HG03571 (cell line): Measurements from ENCODE around the gene RNASE2.
"Not testable (repeated sequence)": the region's sequence is repeated elsewhere in the genome, so short reads cannot be mapped to it uniquely, and the experiment has no call there.

Source experiments
- ATAC-seq: cut with Tn5 transposase; IDR thresholded peaks from one replicate; pipeline ENCODE4 v1.9.1; 2021; ENCODE audit not compliant: unreplicated experiment

The RNASE2 gene

DNA sequence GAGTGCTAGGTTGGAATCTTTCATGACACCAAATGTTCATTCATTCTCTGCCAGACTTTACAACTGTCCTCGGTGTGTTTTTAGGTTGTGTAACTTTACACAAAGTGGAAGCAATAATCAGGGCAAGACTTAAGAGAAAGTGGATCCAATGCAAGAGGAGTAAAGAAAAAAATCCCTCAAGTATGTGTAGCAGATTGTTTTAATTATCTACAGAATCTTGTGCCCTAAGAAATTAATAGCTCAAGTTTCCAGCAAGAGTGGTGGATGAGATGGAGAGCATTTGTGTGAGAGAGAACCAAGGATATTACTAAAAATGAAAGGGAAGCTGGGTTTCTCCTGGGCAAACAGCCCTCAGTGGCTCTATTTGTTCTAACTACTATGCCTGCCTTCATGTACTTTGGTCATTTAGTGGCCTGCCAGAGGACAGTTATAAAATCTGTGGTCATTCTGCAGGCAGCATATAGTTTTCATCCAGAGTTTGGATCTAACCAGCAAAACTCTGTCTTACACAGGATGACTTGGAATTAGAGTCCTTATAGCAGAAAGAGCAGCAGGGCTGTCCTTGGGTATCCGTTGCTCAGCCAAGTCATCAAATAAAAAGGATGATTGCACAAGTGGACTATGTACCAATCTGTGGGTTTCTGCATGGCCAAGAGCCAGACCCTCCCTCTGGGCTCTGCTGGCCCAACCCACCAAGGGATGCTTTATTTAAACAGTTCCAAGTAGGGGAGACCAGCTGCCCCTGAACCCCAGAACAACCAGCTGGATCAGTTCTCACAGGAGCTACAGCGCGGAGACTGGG lies at the start of gene RNASE2:
TSS of gene RNASE2 (plus strand) at position 752 of the 802 bp plus-strand sequence. CDS start 285 bp downstream, outside the sequence.
- not testable (repeated sequence) for ATAC-seq

DNA sequence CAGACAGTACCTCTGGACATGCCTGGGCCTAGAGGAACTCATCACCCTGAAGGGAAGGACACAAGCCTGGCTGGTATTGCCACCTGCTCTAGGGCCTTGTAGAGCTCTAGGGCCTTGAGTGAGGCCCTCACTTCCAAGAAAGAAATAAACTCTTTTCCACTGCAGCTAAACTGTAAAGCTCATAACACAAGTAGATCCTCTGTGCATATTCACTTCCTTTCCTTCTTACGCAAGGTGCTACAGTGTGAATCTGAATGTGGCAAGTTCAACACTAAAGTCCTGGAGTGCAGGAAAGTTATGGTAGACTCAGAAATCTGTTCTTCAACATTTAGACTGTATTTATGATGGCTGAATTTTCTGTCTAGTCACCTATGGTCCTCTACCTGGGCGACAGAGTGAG lies 49.6 kb upstream of the RNASE2 start:
- no peak for ATAC-seq

DNA sequence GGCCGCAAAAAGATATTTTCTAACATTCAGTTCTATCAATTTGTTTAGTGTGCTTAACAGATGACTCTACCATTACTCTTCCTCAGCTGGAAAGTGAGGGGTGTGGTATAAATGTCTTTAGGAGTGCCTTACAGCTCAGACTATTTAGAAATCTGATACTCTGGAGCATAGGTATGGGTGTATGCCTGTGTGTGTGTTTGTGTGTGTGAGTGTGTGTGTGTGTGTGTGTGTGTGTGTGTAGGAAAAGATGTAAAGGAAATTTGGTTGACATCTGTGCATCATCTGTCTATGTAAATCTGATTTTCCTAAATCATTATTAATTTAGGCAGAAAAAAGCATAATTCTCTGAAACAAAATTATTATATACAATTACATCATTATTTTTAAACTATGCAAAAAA lies 48.1 kb upstream of the RNASE2 start:
- ATAC-seq: no peak

DNA sequence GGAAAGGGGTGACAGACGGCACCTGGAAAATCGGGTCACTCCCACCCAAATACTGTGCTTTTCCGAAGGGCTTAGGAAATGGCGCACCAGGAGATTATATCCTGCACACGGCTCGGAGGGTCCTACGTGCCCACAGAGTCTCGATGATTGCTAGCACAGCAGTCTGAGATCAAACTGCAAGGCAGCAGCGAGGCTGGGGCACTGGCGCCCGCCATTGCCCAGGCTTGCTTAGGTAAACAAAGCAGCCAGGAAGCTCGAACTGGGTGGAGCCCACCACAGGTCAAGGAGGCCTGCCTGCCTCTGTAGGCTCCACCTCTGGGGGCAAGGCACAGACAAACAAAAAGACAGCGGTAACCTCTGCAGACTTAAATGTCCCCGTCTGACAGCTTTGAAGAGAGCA lies 44.5 kb upstream of the RNASE2 start:
- not testable (repeated sequence) for ATAC-seq

DNA sequence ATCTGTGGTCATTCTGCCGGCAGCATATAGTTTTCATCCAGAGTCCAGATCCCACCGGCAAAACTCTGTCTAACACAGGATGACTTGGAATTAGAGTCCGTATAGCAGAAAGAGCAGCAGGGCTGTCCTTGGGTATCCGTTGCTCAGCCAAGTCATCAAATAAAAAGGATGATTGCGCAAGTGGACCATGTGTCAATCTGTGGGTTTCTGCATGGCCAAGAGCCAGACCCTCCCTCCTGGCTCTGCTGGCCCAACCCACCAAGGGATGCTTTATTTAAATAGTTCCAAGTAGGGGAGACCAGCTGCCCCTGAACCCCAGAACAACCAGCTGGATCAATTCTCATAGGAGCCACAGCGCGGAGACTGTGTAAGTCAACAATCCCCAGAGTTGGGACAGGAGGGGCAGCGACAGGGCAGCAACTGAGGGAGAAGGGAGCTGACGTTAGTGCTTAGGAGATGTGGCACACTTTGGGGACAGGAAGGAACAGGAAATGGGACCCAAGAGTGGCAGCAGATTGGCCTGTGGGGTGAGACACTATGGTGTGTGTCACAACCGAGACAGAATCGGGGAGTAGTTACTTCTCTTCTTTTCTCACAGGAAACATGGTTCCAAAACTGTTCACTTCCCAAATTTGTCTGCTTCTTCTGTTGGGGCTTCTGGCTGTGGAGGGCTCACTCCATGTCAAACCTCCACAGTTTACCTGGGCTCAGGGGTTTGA lies 36.1 kb upstream of the RNASE2 start:
- ATAC-seq: not testable (repeated sequence)

DNA sequence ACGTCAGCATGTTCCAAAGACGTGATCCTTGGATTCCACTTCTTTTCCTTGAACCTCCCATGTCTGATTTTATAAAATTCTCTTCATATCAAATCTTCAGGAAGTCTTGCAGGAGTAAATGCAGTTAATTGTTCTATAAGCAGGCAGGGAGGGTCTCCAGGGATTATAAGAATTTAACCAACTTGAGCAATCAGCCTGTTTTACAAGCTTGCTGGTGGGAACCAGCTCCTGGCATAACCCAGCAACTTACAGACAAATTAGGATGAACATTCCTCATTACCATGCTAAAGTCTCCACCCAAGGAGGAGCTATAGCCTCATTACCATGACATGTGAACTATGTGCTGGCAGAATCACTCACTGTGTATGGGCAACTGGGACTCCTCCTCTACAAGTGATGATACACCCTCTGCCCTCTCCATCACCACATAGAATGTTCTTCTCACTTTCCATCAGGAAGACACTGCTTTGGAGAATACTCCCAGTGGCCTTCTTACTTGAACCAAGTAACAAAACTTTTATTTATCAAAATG lies 31.5 kb upstream of the RNASE2 start:
- not testable (repeated sequence) for ATAC-seq

DNA sequence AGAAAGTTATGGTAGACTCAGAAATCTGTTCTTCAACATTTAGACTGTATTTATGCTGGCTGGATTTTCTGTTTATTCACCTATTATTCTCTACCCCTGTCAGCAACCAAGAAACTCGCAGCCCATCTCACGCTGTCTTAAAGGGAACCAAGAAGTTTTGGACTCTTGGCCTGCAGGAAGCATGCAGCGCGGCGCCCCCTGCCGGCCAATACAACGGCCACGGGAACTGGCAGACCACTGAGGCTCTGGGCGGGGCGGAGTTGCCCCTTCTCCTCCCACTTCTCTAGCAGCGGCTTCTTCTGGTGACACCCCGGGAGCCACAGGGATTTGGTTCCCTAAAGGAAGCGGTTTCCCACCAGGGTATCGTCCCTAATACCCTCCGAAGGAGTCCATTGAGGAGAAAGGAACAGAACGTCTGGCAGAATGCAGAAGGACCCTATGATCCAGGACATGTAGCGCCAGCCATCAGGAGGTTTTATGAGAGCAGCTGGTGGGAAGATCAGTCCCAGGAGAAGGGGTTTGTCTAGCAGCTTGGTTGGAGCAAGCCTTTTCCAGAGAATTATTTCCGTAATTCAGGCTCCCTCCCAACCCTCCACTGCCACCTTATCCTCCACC lies 21.0 kb upstream of the RNASE2 start:
- no peak for ATAC-seq

DNA sequence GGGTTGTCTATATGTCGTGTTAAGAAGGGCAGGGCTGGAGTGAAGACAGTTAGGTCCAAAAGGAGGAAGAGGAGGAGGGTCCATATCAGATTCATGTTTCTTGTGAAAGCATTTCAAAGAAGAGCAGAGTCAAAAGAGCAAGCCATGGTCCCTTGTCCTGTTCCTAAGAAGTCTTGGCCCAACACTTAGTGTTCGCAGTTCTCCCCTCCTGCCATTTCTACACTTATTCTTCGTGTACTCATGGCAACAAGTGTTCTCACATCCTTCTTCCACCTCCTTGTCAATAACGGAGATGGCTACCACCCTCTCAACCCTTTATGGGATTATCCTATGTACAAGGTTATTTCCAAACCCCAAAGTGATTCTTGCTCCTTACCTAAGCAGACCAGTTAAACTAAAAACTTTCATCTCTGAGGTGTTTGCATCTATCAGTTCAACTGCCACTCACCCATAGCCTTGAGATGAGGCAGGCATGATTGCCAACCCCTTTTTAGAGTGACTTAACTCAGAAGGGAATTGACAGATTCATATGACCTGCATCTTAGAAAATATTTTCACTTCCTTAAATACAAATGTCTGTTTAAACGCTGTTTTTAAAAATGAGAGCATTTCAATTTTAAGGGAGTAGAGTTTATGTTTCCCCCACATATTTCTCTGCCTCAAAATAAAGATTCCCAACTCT lies 19.8 kb upstream of the RNASE2 start:
- no peak for ATAC-seq

DNA sequence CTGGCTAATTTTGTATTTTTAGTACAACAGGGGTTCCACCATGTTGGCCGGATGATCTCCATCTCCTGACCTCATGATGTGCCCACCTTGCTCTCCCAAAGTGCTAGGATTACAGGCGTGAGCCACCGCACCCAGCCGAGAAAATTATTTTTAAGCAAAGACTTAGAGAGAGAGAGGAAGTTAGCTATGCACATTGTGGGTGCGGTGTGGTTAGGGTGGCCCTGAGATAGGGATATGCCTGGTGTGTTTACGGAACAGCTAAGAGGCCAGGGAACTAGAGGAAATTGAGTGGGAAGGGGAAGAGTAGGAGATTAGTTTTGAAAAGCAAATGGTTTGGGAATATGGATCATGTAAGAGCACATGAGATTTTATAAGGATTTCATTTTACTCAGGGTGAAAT lies 10.1 kb upstream of the RNASE2 start:
- not testable (repeated sequence) for ATAC-seq

DNA sequence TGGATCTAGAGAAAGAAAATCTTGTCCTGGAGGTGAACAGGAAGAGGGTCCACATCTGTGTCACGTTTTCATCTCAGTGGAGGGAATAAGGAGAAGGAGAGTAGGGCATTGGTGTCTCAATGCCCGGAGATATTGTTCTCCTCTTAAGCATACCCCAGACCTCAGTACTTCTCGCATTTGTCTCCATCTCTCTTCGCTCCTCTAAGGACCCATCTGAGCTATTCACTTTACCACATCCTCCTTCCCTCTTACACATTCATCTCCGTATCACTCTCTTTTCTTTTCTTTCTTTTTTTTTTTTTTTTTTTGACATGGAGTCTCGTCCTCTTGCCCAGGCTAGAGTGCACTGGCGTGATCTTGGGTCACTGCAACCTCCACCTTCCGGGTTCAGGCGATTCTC lies 8.6 kb upstream of the RNASE2 start:
- ATAC-seq: not testable (repeated sequence)

DNA sequence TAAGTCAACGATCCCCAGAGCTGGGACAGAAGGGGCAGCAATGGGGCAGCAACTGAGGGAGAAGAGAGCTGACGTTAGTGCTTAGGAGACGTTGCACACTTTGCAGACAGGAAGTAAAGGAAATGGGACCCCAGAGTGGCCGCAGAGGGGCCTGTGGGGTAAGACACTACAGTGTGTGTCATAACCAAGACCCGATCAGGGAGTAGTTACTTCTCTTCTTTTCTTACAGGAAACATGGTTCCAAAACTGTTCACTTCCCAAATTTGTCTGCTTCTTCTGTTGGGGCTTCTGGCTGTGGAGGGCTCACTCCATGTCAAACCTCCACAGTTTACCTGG lies 219 bp downstream of the RNASE2 start:
- not testable (repeated sequence) for ATAC-seq

DNA sequence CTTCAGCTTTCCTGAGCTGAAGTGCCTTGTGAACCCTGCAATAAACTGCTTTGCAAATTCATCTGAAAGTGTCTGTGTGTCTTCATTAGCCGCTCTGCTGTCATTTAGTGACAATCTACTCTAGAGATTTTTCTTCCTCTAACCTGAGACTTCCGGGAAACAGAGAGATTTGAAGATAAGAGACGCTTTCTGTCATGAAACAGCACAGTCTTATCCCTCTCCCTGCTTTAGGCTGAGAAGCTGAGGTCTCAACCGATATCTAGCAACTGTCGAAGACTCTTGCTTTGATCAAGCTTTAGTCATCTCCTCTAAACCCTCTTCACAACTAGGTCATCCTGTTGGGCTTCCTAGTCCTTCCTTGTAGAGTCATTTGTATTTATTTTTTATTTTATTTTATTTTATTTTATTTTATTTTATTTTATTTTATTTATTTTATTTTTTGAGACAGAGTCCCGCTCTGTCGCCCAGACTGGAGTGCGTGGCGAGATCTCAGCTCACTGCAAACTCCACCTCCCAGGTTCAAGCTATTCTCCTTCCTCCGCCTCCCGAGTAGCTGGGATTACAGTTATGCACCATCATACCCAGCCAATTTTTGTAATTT lies 1.2 kb downstream of the RNASE2 start:
- ATAC-seq: no peak

DNA sequence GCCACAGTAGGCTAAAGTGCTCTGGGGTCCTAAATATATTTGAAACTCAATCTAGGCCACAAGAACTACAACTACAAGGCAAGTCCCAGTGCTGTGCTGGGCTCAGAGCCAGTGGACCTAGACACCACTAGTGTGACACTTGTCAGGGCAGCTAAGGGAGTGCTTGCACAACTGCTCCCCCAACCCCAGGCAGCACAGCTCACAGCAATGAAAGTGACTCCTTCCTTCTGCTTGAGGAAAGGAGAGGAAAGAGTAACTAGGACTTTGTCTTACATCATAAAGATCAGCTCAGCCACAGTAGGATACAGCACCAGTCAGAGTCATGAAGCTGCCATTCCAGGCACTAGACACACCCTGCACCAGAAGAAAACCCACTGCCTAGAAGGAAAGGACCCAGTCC lies 3.7 kb downstream of the RNASE2 start:
- not testable (repeated sequence) for ATAC-seq

DNA sequence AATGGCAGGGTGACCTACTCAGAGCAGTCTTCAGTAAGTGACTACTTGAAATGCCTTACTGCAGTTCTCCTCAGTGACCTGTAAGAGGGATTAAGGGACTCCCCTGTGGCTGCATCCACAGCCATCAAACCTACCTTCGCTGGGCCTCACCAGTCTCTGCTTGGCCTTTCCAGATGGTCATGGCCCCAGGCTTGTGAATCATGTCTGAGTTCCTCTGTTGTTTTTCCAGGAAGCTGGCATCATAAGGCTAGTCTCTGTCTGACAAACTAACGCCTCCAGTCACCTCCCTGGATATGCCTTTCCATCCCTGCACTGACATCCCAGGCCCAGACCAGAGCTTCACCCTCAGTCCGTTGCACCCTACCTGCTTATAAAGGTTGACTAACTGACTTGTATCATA lies 14.0 kb downstream of the RNASE2 start:
- ATAC-seq: no peak

DNA sequence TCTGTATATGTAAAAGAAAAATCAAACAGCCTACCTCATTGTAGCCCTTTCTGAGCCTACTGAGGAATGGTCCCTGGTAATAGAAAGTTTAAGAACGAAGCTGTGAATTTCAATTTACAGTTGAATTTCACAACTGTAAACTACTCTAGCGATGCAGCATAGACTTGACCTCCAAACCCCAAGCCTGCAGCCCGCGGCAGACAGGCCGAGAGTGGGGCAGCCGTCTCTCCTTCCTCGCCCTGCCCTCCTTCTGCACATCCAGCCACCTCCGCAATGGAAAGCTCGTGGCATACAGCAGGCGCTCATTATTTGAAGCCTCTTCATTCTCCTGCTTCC lies 15.3 kb downstream of the RNASE2 start:
- ATAC-seq: no peak

DNA sequence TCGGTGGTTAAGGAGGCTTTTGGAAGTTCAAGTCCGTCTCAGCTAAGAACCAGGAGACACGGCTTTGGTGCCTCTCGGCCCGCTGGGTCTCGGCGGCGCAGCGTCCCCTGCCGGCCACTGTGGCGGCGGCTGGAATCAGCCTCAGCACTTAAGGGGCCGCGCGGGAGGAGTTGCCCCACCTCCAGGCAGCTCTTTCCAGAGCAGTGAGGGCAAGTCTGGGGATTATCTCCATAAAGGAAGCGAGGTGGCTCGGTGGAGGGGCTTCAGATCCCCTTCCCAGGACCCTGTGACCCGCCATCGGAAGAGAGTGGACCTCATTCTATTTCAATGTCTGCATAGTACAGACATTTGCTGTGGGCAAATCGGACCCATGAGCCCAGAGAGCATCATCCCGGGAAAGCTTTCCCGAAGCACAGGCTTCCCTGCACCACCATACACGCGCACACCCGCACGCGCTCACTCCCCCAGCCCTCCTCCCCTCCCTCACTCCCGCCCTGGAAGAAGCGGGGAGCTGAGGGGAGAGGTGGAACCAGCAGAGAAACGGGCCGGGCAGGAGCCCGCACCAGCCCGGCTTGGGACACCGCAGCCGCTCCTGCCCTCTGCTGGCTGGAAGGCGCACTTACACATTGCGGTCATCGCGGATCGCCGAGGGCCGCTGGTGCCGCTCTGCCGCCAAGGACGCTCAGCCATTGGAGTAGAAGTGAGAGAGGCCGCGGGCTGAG lies 15.9 kb downstream of the RNASE2 start:
- peak; percentile 92 for ATAC-seq

DNA sequence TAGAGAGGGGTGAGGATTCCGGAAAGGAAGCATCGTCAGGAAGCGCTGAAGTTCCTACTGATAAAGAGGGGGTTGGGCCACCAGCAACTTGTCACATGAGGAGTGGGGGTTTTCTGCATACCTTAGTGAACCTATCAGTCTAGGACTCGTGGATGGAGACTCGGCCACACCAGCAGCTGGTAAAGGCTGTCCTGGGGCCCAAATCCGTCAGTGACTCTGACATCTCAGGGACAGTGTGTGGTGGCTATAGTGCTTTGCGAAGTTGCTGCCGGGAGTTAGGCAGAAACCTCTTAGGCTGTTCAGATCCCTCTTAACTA lies 16.4 kb downstream of the RNASE2 start:
- ATAC-seq: no peak

DNA sequence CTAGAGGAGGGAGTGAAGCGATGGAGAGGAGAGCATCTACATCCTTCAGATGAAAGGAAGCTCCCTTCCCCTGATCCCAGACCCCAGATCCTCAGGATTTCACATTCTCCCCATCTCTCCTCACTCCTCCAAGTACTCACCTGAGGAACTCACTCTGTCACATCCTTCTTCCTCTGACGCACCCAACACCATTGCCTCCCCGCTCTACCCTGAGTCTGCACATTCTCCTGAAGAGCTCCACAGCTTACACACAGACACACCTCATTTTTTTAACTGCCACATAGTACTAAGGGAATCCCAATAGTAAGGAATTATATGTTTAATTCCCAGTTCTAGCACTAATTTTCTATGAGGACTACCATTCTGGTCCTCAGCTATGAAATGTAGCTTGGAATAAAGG lies 18.2 kb downstream of the RNASE2 start:
- ATAC-seq: no peak

DNA sequence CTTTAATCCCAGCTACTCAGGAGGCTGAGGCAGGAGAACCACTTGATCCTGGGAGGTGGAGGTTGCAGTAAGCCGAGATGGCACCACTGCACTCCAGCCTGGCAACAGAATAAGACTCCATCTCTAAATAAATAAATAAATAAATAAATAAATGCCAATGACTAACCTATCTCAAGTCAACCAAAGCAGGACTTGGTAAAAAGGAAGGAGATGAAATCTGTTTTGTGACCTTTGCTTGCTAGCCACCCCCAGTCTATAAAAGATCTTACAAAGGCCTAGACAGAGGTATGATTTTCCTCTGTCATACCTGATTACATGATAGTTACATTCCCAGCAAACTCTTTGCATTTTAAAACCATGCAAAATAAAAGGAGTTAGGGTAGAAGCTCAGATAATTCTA lies 21.0 kb downstream of the RNASE2 start:
- ATAC-seq: no peak

DNA sequence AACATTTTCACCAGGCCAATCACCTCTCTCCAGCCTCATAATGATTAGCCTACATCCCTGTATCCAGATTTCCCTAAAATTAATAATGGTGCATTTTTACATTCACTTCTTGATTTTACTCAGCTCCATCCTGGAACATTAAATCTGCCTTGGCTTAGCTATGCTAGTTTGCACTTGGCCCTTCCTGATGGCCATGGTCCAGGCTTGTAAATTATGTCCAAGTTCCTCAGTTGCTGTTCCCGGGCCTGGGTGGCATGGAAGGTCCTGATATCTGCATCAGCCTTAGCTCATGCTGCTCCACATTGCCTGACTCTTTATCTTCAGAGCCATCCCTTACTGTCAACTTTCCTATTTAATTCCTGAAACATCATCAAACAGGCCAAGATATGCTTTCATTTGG lies 23.4 kb downstream of the RNASE2 start:
- no peak for ATAC-seq
